IMR-90 (cell line): ENCODE measurements around the gene PMIS2. TPM values are rescaled to one million over a fixed set of nuclear protein-coding genes. Genes with fewer than 3 reads are reported as not detected.

Experiments used
- ATAC-seq: fragments of 200-7000 bp; cut with Tn5 transposase; 2 replicates; pipeline ENCODE4 v1.9.1; 2020; ENCODE audit warnings: low read depth, mild to moderate bottlenecking, moderate library complexity
- BruUV-seq: library from RNA; stranded (reverse); fragments of 400-500 nt; replicated peaks from 2 replicates; lab custom pipeline; 2021; lab: Mats Ljungman, UMichigan
- CTCF ChIA-PET: fragments of 300-600 bp; formaldehyde crosslinking; extraction: SDS; loops from one replicate; lab custom pipeline; 2021; ENCODE audit warnings: antibody characterized with exemption; lab: Yijun Ruan, JAX
- POLR2A ChIA-PET: fragments of 300-600 bp; sonication (Branson Sonifier 250); formaldehyde crosslinking; loops from one replicate; lab custom pipeline; 2022; ENCODE audit warnings: antibody characterized with exemption; ENCODE audit not compliant: unreplicated experiment; lab: Charles Lee
- DNase-seq: peaks from one replicate; pipeline ENCODE4 v3.0.0; 2013
- H2AFZ ChIP-seq: replicated peaks from 2 replicates; pipeline ENCODE3; 2013; ENCODE audit warnings: low read length, mild to moderate bottlenecking; ENCODE audit not compliant: poor library complexity
- H2AK5ac ChIP-seq: 2 replicates; pipeline ENCODE4 v1.6.1; 2013; ENCODE audit warnings: low read depth, low read length, inconsistent platforms
- H2AK9ac ChIP-seq: replicated peaks from 2 replicates; pipeline ENCODE3; 2013; ENCODE audit warnings: mild to moderate bottlenecking, low read depth, low read length, moderate library complexity; ENCODE audit not compliant: poor library complexity
- H2BK120ac ChIP-seq: 2 replicates; pipeline ENCODE4 v1.6.1; 2013; ENCODE audit warnings: low read depth, low read length, inconsistent platforms
- H2BK15ac ChIP-seq: 3 replicates; pipeline ENCODE4 v1.6.1; 2013; ENCODE audit warnings: low read depth, low read length, inconsistent platforms
- H2BK20ac ChIP-seq: 2 replicates; pipeline ENCODE4 v1.6.1; 2013; ENCODE audit warnings: low read depth, mild to moderate bottlenecking, inconsistent platforms, low read length, moderate library complexity
- H2BK5ac ChIP-seq: 2 replicates; pipeline ENCODE4 v1.6.1; 2013; ENCODE audit warnings: mild to moderate bottlenecking, low read depth, low read length, inconsistent platforms; ENCODE audit not compliant: poor library complexity, severe bottlenecking
- H3K14ac ChIP-seq: replicated peaks from 2 replicates; pipeline ENCODE4 v1.6.1; 2013; ENCODE audit warnings: low read depth, low read length, inconsistent platforms
- H3K18ac ChIP-seq: 2 replicates; pipeline ENCODE4 v1.6.1; 2013; ENCODE audit warnings: low read depth, low read length, control low read depth
- H3K23ac ChIP-seq: 2 replicates; pipeline ENCODE4 v1.6.1; 2013; ENCODE audit warnings: low read depth, low read length, inconsistent platforms
- H3K27ac ChIP-seq: 2 replicates; pipeline ENCODE4 v1.5.1; 2013; ENCODE audit warnings: mild to moderate bottlenecking, control low read depth, low read length; ENCODE audit not compliant: insufficient read depth
- H3K27me3 ChIP-seq: 2 replicates; pipeline ENCODE4 v1.6.1; 2013; ENCODE audit warnings: low read length; ENCODE audit not compliant: control insufficient read depth, insufficient read depth
- H3K36me3 ChIP-seq: 2 replicates; pipeline ENCODE4 v1.6.1; 2013; ENCODE audit warnings: low read length, mixed read lengths; ENCODE audit not compliant: control insufficient read depth, insufficient read depth
- H3K4ac ChIP-seq: 2 replicates; pipeline ENCODE4 v1.6.1; 2013; ENCODE audit warnings: low read depth, low read length, inconsistent platforms
- H3K4me1 ChIP-seq: 2 replicates; pipeline ENCODE4 v1.6.1; 2013; ENCODE audit warnings: low read length, mixed read lengths; ENCODE audit not compliant: control insufficient read depth, insufficient read depth
- H3K4me2 ChIP-seq: 2 replicates; pipeline ENCODE4 v1.6.1; 2013; ENCODE audit warnings: low read depth, mild to moderate bottlenecking, control low read depth, low read length, moderate library complexity
- H3K4me3 ChIP-seq: 2 replicates; pipeline ENCODE4 v1.5.1; 2013; ENCODE audit warnings: low read depth, mild to moderate bottlenecking, control low read depth, low read length, moderate library complexity; ENCODE audit not compliant: insufficient read depth
- H3K56ac ChIP-seq: 2 replicates; pipeline ENCODE4 v1.6.1; 2013; ENCODE audit warnings: low read length, inconsistent platforms; ENCODE audit not compliant: insufficient read depth; ENCODE audit errors: extremely low read depth
- H3K79me1 ChIP-seq, 2 experiments: 2 replicates each; pipeline ENCODE4 v1.6.1; 2013; ENCODE audit warnings: low read length in 2 of 2, inconsistent platforms in 1 of 2, low read depth in 1 of 2
- H3K9ac ChIP-seq: 2 replicates; pipeline ENCODE4 v1.6.1; 2013; ENCODE audit warnings: low read depth, low read length, control low read depth
- H3K9me1 ChIP-seq: 2 replicates; pipeline ENCODE4 v1.6.1; 2013; ENCODE audit warnings: low read length, inconsistent platforms; ENCODE audit not compliant: insufficient read depth
- H3K9me3 ChIP-seq: 2 replicates; pipeline ENCODE4 v1.6.1; 2013; ENCODE audit warnings: low read length; ENCODE audit not compliant: control insufficient read depth, insufficient read depth
- H4K20me1 ChIP-seq: 2 replicates; pipeline ENCODE4 v1.6.1; 2013; ENCODE audit warnings: low read length, inconsistent platforms; ENCODE audit not compliant: insufficient read depth
- H4K5ac ChIP-seq: 2 replicates; pipeline ENCODE4 v1.6.1; 2013; ENCODE audit warnings: mild to moderate bottlenecking, low read depth, low read length, control low read depth
- H4K8ac ChIP-seq, 2 experiments: 2 replicates each; pipeline ENCODE4 v1.6.1; 2013; ENCODE audit warnings: low read depth in 2 of 2, low read length in 2 of 2, control low read depth in 1 of 2, inconsistent platforms in 1 of 2
- H4K91ac ChIP-seq: 2 replicates; pipeline ENCODE4 v1.6.1; 2013; ENCODE audit warnings: low read depth, low read length, inconsistent platforms; ENCODE audit not compliant: insufficient read depth
- CEBPB ChIP-seq: IDR thresholded peaks from 2 replicates; pipeline ENCODE4 v1.6.1; 2012; ENCODE audit warnings: low read depth, low read length, improper control_type of control experiment
- CTCF ChIP-seq: conservative IDR thresholded peaks from 2 replicates; pipeline ENCODE4 v1.5.1; 2012; ENCODE audit warnings: mild to moderate bottlenecking, low read depth, low read length, improper control_type of control experiment
- RFX5 ChIP-seq: IDR thresholded peaks from 2 replicates; pipeline ENCODE4 v1.8.0; 2012; ENCODE audit warnings: low read depth, mild to moderate bottlenecking, low read length, moderate library complexity
- SMC3 ChIP-seq: fragments of 150-350 bp; IDR thresholded peaks from 2 replicates; pipeline ENCODE4 v1.6.1; 2016; ENCODE audit warnings: low read depth, mild to moderate bottlenecking, antibody characterized with exemption, low read length, moderate library complexity
- WGBS, 2 experiments: methylation state at CpG; one replicate each; pipeline versions ENCODE4 v1.1.5 to v1.1.7; 2013; ENCODE audit warnings: missing lambda C conversion rate in 2 of 2; ENCODE audit not compliant: insufficient read length in 1 of 2; ENCODE audit errors: extremely low coverage in 2 of 2; 5-methylcytosine and 5-hydroxymethylcytosine counted together
- dilution Hi-C: fragments of 300-500 bp; cut with HindIII; formaldehyde crosslinking; loops from one replicate; pipeline ENCODE4 v1.14.3; 2018; ENCODE audit warnings: low sequenced_read_pairs; ENCODE audit not compliant: unreplicated experiment
- in situ Hi-C: fragments of 300-500 bp; cut with MboI; formaldehyde crosslinking; loops from 3 replicates; pipeline ENCODE4 v1.14.3; 2019; ENCODE audit warnings: low sequenced_read_pairs, inconsistent platforms, mixed read lengths
- intact Hi-C: fragments of 100-400 bp; cut with micrococcal nuclease; formaldehyde crosslinking; loops from 2 replicates; pipeline ENCODE4 v1.10.0; 2022
- polyA plus RNA-seq, 3 experiments: library from polyadenylated mRNA; depleted of rRNA; stranded (reverse); fragments of >200 nt; gene quantifications; 2 replicates each; pipeline ENCODE4 v1.2.3, GENCODE V29; 2012; ENCODE audit warnings: low replicate concordance in 1 of 3
- total RNA-seq: library from RNA; depleted of rRNA; stranded (reverse); fragments of >200 nt; gene quantifications from 2 replicates; pipeline ENCODE4 v1.2.3, GENCODE V29; 2012

The PMIS2 gene
- total and polyA plus RNA-seq, 2 of the 4 experiments (the other 2 are of a cell fraction): not detected

DNA sequence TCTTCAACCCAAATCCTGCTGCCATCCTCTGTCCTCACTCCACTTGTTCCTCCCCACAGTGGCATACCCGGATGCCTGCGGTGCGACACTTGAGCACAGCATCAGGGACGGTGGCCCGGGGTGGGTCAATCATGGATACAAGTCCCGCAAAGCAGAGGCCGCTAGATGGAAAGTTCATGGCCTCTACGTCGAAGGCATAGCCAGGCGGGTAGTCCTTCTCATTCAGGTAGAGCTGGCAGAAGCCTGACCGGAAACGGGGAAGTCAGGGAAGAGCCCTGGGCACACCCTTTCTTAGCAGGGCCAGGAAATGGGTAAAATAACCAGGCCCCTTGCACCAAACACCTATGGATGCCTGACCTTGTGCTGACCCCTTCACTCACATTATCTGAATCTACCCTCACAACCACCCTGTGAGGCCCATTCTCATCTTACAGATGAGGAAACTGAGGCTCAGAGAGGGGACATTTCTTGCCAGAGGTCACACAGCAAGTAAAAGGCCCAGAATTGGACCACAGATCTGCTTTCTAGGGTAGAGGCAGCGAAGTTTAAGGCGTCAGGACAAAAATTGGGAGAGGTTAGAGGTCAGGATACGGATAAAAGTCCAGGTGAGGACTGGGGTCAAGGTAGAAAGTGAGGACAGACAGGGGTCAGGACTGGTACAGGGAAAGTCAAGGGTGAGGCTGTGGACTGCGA is 29.0 kb upstream of the PMIS2 start:
- H2BK120ac ChIP-seq: no peak overlapping the region
- no peak overlapping the region for H3K4me3 ChIP-seq
- H2BK20ac ChIP-seq: no peak overlapping the region
- no TSS peak for BruUV-seq
- 71% methylated on average over 9 of the region's 16 CpGs; no CpG with 5 or more reads in 1 of the 2 experiments for WGBS, 2 experiments
- H2AFZ ChIP-seq: peak overlapping the region; percentile 87
- H3K18ac ChIP-seq: no peak overlapping the region
- dilution Hi-C loops (no loop called here), in situ Hi-C loops (no loop called here), intact Hi-C loops (no loop called here)
- H4K8ac ChIP-seq: no peak overlapping the region
- H3K9ac ChIP-seq: no peak overlapping the region
- ChIA-PET CTCF (interaction anchor here (1.6 kb wide), 1 partner anchor 9 kb away, joined by 6 read pairs; no protein-coding TSS in a partner anchor), POLR2A (no interaction called here)
- H3K56ac ChIP-seq: no peak overlapping the region
- H2AK9ac ChIP-seq: peak overlapping the region; percentile 75
- H2AK5ac ChIP-seq: no peak overlapping the region
- H3K4ac ChIP-seq: no peak overlapping the region
- H3K36me3 ChIP-seq: no peaks in the 10 kb centered on the region
- H3K23ac ChIP-seq: no peak overlapping the region
- H2BK15ac ChIP-seq: no peak overlapping the region
- no peak overlapping the region; the same call in 1 of the 2 replicates for H3K4me2 ChIP-seq
- H3K27ac ChIP-seq: no peak overlapping the region
- no peak for TF ChIP-seq RFX5
- TF ChIP-seq CEBPB: no peak
- no peak for TF ChIP-seq SMC3
- no peak for TF ChIP-seq CTCF
- DNase-seq (no peak), ATAC-seq (no peak)
- no peaks in the 10 kb centered on the region for H3K79me1 ChIP-seq
- H3K14ac ChIP-seq: no peak overlapping the region
- no peak overlapping the region for H2BK5ac ChIP-seq
- H3K9me1 ChIP-seq: 0 out of 2 replicates have a peak, but pooled peaks cover 3% of the 10 kb centered on the region
- no peaks in the 10 kb centered on the region for H4K20me1 ChIP-seq
- no peak overlapping the region for H4K91ac ChIP-seq
- no peaks in the 10 kb centered on the region for H3K4me1 ChIP-seq
- no peaks in the 10 kb centered on the region for H3K9me3 ChIP-seq
- H3K27me3 ChIP-seq: peaks cover 48% of the 10 kb centered on the region
- H4K5ac ChIP-seq: no peak overlapping the region
